ENCODE results near the gene CDK5RAP2.

- TF ChIP-seq POLR2A (IDR thresholded peaks at IDR 0.05) (no peak), CTCF (IDR thresholded peaks at IDR 0.05) (no peak)
Measured at GRCh38 chr9:120374239-120374638, 205.7 kb downstream of the CDK5RAP2 start.
